SK-N-SH treated with all-trans-retinoic acid at 6 μM for 48 hours (cell line): ENCODE results near the gene FLAD1.
"Not testable (repeated sequence)": the region's sequence is repeated elsewhere in the genome, so short reads cannot be mapped to it uniquely, and the experiment has no call there.

Source experiments
- ATAC-seq: fragments of 200-7000 bp; cut with Tn5 transposase; 3 replicates; pipeline ENCODE4 v1.9.1; 2020; ENCODE audit warnings: mild to moderate bottlenecking, moderate library complexity
- BACH2 ChIP-seq: fragments of 250-450 bp; sonication (Bioruptor Pico); IDR thresholded peaks from 2 replicates; pipeline ENCODE4 v1.9.0; 2021; ENCODE audit warnings: mild to moderate bottlenecking, borderline replicate concordance
- CREB5 ChIP-seq: fragments of 250-450 bp; sonication (Bioruptor Pico); IDR thresholded peaks from 2 replicates; pipeline ENCODE4 v1.5.1; 2020; ENCODE audit warnings: low read depth, mild to moderate bottlenecking, moderate library complexity
- GLIS3 ChIP-seq: fragments of 250-450 bp; sonication (Bioruptor Pico); IDR thresholded peaks from 2 replicates; pipeline ENCODE4 v1.5.0; 2020; ENCODE audit warnings: mild to moderate bottlenecking, moderate library complexity
- ISL1 ChIP-seq: fragments of 250-450 bp; sonication (Bioruptor Pico); IDR thresholded peaks from 2 replicates; pipeline ENCODE4 v2.1.2; 2022; ENCODE audit warnings: mild to moderate bottlenecking, moderate library complexity
- OSR1 ChIP-seq: fragments of 250-450 bp; sonication (Bioruptor Pico); IDR thresholded peaks from 2 replicates; pipeline ENCODE4 v1.8.0; 2022; ENCODE audit warnings: moderate library complexity, mild to moderate bottlenecking, inconsistent platforms
- POU6F1 ChIP-seq: fragments of 250-450 bp; sonication (Bioruptor Pico); IDR thresholded peaks from 2 replicates; pipeline ENCODE4 v1.8.0; 2021; ENCODE audit warnings: low read depth, mild to moderate bottlenecking, moderate library complexity, borderline replicate concordance
- PPARA ChIP-seq: fragments of 250-450 bp; sonication (Bioruptor Pico); IDR thresholded peaks from 2 replicates; pipeline ENCODE4 v1.5.0; 2020; ENCODE audit warnings: mild to moderate bottlenecking, borderline replicate concordance
- RARB ChIP-seq: fragments of 250-450 bp; sonication (Bioruptor Pico); IDR thresholded peaks from 2 replicates; pipeline ENCODE4 v1.8.0; 2021; ENCODE audit warnings: mild to moderate bottlenecking, moderate library complexity
- SNAI2 ChIP-seq: fragments of 250-450 bp; sonication (Bioruptor Pico); IDR thresholded peaks from 2 replicates; pipeline ENCODE4 v1.5.0; 2020; ENCODE audit warnings: mild to moderate bottlenecking, moderate library complexity
- TCF4 ChIP-seq: fragments of 250-450 bp; sonication (Bioruptor Pico); IDR thresholded peaks from 2 replicates; pipeline ENCODE4 v1.8.0; 2021; ENCODE audit warnings: mild to moderate bottlenecking, moderate library complexity, borderline replicate concordance
- TOX ChIP-seq: fragments of 250-450 bp; sonication (Bioruptor Pico); IDR thresholded peaks from 2 replicates; pipeline ENCODE4 v1.8.0; 2021; ENCODE audit warnings: mild to moderate bottlenecking, moderate library complexity, borderline replicate concordance
- TSHZ2 ChIP-seq: fragments of 250-450 bp; sonication (Bioruptor Pico); IDR thresholded peaks from 2 replicates; pipeline ENCODE4 v1.5.0; 2020; ENCODE audit warnings: mild to moderate bottlenecking, moderate library complexity
- ZC3H10 ChIP-seq: fragments of 250-450 bp; sonication (Bioruptor Pico); IDR thresholded peaks from 2 replicates; pipeline ENCODE4 v1.5.1; 2021; ENCODE audit warnings: mild to moderate bottlenecking, moderate library complexity
- ZFP3 ChIP-seq: fragments of 250-450 bp; sonication (Bioruptor Pico); IDR thresholded peaks from 2 replicates; pipeline ENCODE4 v1.5.0; 2020; ENCODE audit warnings: mild to moderate bottlenecking, moderate library complexity
- ZFP30 ChIP-seq: fragments of 450-650 bp; formaldehyde crosslinking; IDR thresholded peaks from 2 replicates; pipeline ENCODE4 v1.5.0; 2022; ENCODE audit warnings: mild to moderate bottlenecking, moderate library complexity
- ZNF565 ChIP-seq: fragments of 450-650 bp; formaldehyde crosslinking; conservative IDR thresholded peaks from 2 replicates; pipeline ENCODE4 v1.5.0; 2020; ENCODE audit warnings: low read depth, mild to moderate bottlenecking, moderate library complexity
- ZNF70 ChIP-seq: fragments of 450-650 bp; formaldehyde crosslinking; IDR thresholded peaks from 2 replicates; pipeline ENCODE4 v1.5.0; 2020; ENCODE audit warnings: mild to moderate bottlenecking, moderate library complexity
- ZNF8 ChIP-seq: fragments of 450-650 bp; formaldehyde crosslinking; IDR thresholded peaks from 2 replicates; pipeline ENCODE4 v1.5.0; 2020; ENCODE audit warnings: mild to moderate bottlenecking, moderate library complexity

FLAD1 gene

GRCh38 chr1:154974102-154974807 lies 8.9 kb upstream of the FLAD1 start, which contains the start of gene CKS1B:
CKS1B (plus strand) TSS chr1:154974681; CDS start chr1:154974746, 65 bp downstream.
- TF ChIP-seq POU6F1 (CRISPR knock-in tag) (0 out of 2 replicates have a peak, but pooled peaks have one; percentile 51), TOX (CRISPR knock-in tag) (peak; percentile 30; the same call in 1 of the 2 replicates), ISL1 (CRISPR knock-in tag) (no peak), ZNF565 (CRISPR knock-in tag) (no peak), RARB (peak; percentile 61; the same call in 1 of the 2 replicates), BACH2 (CRISPR knock-in tag) (no peak), ZC3H10 (CRISPR knock-in tag) (peak; percentile 34; the same call in 1 of the 2 replicates), PPARA (no peak)
- ATAC-seq = peak; percentile 71

- TF ChIP-seq GLIS3 (CRISPR knock-in tag) (no peak), POU6F1 (CRISPR knock-in tag) (no peak), ZNF70 (CRISPR knock-in tag) (no peak), OSR1 (CRISPR knock-in tag) (no peak), ZFP3 (CRISPR knock-in tag) (no peak), TCF4 (no peak), RARB (no peak), ZFP30 (no peak), ZNF8 (CRISPR knock-in tag) (no peak), CREB5 (CRISPR knock-in tag) (no peak)
- ATAC-seq = peak; percentile 22
Observed at GRCh38 chr1:154974808-154975408, 8.2 kb upstream of the FLAD1 start.

- TF ChIP-seq POU6F1 (CRISPR knock-in tag) = no peak
- ATAC-seq = no peak
Observed at GRCh38 chr1:154975409-154976059, 7.6 kb upstream of the FLAD1 start.

- not testable (repeated sequence) for ATAC-seq
Observed at GRCh38 chr1:154977762-154978161, 5.4 kb upstream of the FLAD1 start.

GRCh38 chr1:154978360-154978759 lies 4.8 kb upstream of the FLAD1 start:
- no peak for ATAC-seq
- TF ChIP-seq TSHZ2 (CRISPR knock-in tag) (peak; percentile 71; the same call in 1 of the 2 replicates), SNAI2 (no peak), TCF4 (peak; percentile 98; the same call in 1 of the 2 replicates), TOX (CRISPR knock-in tag) (no peak)
